Measurements from ENCODE around the gene DIO2. TPM values are rescaled to one million over a fixed set of nuclear protein-coding genes. Genes with fewer than 3 reads are reported as not detected.

Gene DIO2
- total and polyA plus RNA-seq, 2 of the 8 experiments (the other 6 are each of a cell fraction or from before 2014, with no cell fraction given), result 0.03 to 0.65 TPM

DNA sequence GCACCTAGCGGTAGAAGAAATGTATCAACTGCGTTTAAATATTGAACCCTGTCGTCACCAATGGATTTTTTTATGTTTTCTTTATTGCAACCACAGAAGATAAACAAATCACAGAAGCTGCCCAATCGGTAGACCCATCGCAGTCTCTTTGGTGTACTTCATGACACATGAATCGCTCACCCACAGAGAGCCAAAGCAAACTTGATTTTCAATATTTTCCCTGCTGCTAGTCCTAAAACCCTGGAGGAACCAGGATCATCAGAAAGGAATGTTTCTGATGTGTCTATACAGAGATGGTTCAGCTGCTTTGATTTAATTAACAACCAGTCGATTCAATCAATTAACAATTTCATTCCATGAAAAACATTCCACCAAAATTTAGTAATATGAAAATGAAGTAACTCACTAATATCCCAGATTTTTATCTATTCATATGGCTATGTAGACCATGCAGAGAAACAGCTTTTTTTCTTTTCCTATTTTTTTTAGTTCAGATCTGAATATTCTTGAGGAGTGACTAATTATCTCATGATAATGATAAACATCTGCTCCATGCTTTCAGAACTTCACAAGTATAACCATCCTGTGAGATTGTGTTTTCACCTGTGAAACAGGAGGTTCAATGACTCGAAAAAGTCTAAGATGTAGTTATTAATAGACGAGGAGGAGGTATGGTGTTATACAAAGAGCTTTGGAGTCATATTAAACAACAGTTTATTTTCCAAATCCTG lies 46.1 kb downstream of the DIO2 start:
- no peak overlapping the region for H4K8ac ChIP-seq (ENCODE audit: extremely low read depth, insufficient read depth, low read length)
- H3K27ac ChIP-seq (ENCODE audit: low read depth, low read length), result no peak overlapping the region
- H3K79me2 ChIP-seq (ENCODE audit: control insufficient read depth in 1 of 2, insufficient read depth in 2 of 2, low read length in 2 of 2), result no peaks in the 10 kb centered on the region
- H3K79me1 ChIP-seq (ENCODE audit: low read depth, low read length), result no peaks in the 10 kb centered on the region
- 91% methylated on average over 9 of the region's 9 CpGs; no CpG with 5 or more reads in 1 of the 2 experiments for WGBS, 2 experiments (ENCODE audit: extremely low coverage in 1 of 2, insufficient coverage in 1 of 2, insufficient read length in 1 of 2, insufficient replicate concordance in 2 of 2, low coverage in 1 of 2, low lambda C conversion rate in 2 of 2, missing lambda C conversion rate in 1 of 2)
- DNase-seq (ENCODE audit: low read depth in 1 of 2, low spot score in 2 of 2) (no peak), FAIRE-seq (no peak)
- H2BK5ac ChIP-seq (ENCODE audit: low read depth, low read length), result no peak overlapping the region
- H3K4me1 ChIP-seq (replicated peaks in 1 of 4; ENCODE audit: control insufficient read depth in 3 of 4, insufficient read depth in 4 of 4, low read length in 3 of 4), result peaks cover 0 to 3% (median 0%) of the 10 kb centered on the region in 4 experiments; a peak in 1 of 7 replicates
- H2AK5ac ChIP-seq (ENCODE audit: low read depth, low read length), result no peak overlapping the region
- no peak overlapping the region for H2BK120ac ChIP-seq (replicated peaks; ENCODE audit: low read depth, low read length)
- no peak overlapping the region for H2BK12ac ChIP-seq (ENCODE audit: low read depth, low read length)
- CTCF ChIA-PET (ENCODE audit: partially characterized antibody), result interaction anchor here (1.0 to 1.4 kb wide), 3 partner anchors 18 to 109 kb away, joined by 3 to 4 read pairs (median 3); no protein-coding TSS in a partner anchor
- POLR2A ChIA-PET (ENCODE audit: partially characterized antibody), result no interaction called here
- no peak overlapping the region for H4K5ac ChIP-seq (ENCODE audit: insufficient read length, low read depth, low read length)
- H3K14ac ChIP-seq (ENCODE audit: insufficient read length), result no peak overlapping the region
- H3K36me3 ChIP-seq (ENCODE audit: control insufficient read depth in 2 of 4, insufficient read depth in 4 of 4, low read length in 3 of 4), result no peaks in the 10 kb centered on the region
- H3K27me3 ChIP-seq (replicated peaks in 1 of 4; ENCODE audit: control insufficient read depth in 3 of 4, extremely low read depth in 1 of 4, insufficient read depth in 3 of 4, low read length in 3 of 4), result no peaks in the 10 kb centered on the region
- H2BK20ac ChIP-seq (ENCODE audit: low read length), result no peak overlapping the region
- H3K23ac ChIP-seq (ENCODE audit: insufficient read length), result no peak overlapping the region
- H3K23me2 ChIP-seq (ENCODE audit: low read depth, low read length), result no peaks in the 10 kb centered on the region
- no peaks in the 10 kb centered on the region for H3K9me3 ChIP-seq (ENCODE audit: insufficient read depth in 2 of 2, low read depth in 1 of 2, low read length in 1 of 2)
- no peak overlapping the region for H3K9ac ChIP-seq (replicated peaks in 1 of 4; ENCODE audit: extremely low read depth in 1 of 4, low read depth in 3 of 4, low read length in 3 of 4)
- no peak overlapping the region for H3K18ac ChIP-seq (ENCODE audit: extremely low read depth, low read length)
- H2AFZ ChIP-seq (ENCODE audit: low read length), result no peak overlapping the region
- H4K20me1 ChIP-seq (replicated peaks in 1 of 2; ENCODE audit: control insufficient read depth in 1 of 2, insufficient read depth in 2 of 2, low read length in 2 of 2), result no peaks in the 10 kb centered on the region
- H3K4me2 ChIP-seq (ENCODE audit: insufficient read depth in 1 of 2, low read depth in 2 of 2, low read length in 2 of 2), result no peak overlapping the region
- TF ChIP-seq EP300 (IDR thresholded peaks at IDR 0.05; ENCODE audit: borderline replicate concordance in 1 of 2, low read depth in 2 of 2, low read length in 2 of 2), result no peak
- TF ChIP-seq, protein P1, sequence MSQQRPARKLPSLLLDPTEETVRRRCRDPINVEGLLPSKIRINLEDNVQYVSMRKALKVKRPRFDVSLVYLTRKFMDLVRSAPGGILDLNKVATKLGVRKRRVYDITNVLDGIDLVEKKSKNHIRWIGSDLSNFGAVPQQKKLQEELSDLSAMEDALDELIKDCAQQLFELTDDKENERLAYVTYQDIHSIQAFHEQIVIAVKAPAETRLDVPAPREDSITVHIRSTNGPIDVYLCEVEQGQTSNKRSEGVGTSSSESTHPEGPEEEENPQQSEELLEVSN (IDR thresholded peaks at IDR 0.05), result no peak
- TF ChIP-seq NRF1 (IDR thresholded peaks at IDR 0.05; ENCODE audit: low read depth, low read length), result no peak
- TF ChIP-seq SRF (IDR thresholded peaks at IDR 0.05; ENCODE audit: low read depth, low read length), result no peak
- TF ChIP-seq RFX5 (IDR thresholded peaks at IDR 0.05; ENCODE audit: borderline replicate concordance, low read depth, low read length), result no peak
- TF ChIP-seq FOSL1 (IDR thresholded peaks at IDR 0.05; ENCODE audit: insufficient read depth, low read depth, low read length), result no peak
- TF ChIP-seq KDM4A (IDR thresholded peaks at IDR 0.05; ENCODE audit: low read depth, low read length, severe bottlenecking), result no peak
- no peak for TF ChIP-seq CHD2 (IDR thresholded peaks at IDR 0.05; ENCODE audit: low read length)
- TF ChIP-seq GABPA (IDR thresholded peaks at IDR 0.05; ENCODE audit: borderline replicate concordance, insufficient read depth, low read length), result no peak
- TF ChIP-seq CEBPB (IDR thresholded peaks at IDR 0.05; ENCODE audit: low read depth, low read length), result no peak
- no peak overlapping the region for H2BK15ac ChIP-seq (ENCODE audit: low read length)
- no peak overlapping the region for H3K56ac ChIP-seq (replicated peaks; ENCODE audit: insufficient read length, low read depth, low read length)
- no peak overlapping the region for H3K4me3 ChIP-seq (ENCODE audit: extremely low read depth in 1 of 4, insufficient read depth in 2 of 4, low read depth in 3 of 4, low read length in 4 of 4)
- no peak overlapping the region for H4K91ac ChIP-seq (replicated peaks; ENCODE audit: insufficient read length, low read length)
- H3K4ac ChIP-seq (replicated peaks; ENCODE audit: insufficient read length, low read depth, low read length), result no peak overlapping the region
